Stimulated activated naive CD8-positive, alpha-beta T cell treated with anti-CD3 and anti-CD28 coated beads, Interleukin-15, Interleukin-2, amounts not matched to agents 100 U/mL and 50 U/mL, for 24 hours (primary cell): ENCODE data around the gene OPCML.

Experiments used
- ATAC-seq: fragments of 150-1000 bp; cut with Tn5 transposase; one replicate; pipeline ENCODE4 v1.10.0; 2021
- DNase-seq: peaks from one replicate; pipeline ENCODE4 v3.0.0; 2021

Gene OPCML

DNA sequence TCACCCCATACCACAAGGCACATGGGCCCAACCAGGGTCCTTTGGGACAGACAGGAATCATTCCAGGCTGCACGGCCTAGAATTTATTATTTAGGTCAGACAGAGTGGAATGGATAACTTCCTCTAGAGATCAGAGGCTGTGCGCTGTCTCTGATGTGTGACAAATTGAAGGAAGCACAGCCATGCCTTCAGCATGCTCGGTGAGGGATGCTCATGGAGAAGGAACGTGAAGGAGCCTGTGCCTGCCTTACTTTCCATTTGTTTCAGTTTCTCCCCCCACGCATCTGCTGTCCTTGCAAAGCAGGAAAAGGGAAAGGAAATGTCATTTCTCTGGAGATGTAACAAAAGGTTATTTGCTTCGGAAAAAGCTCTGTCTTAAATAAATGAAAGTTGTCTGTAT is 644.1 kb downstream of the OPCML start:
- DNase-seq (no peak), ATAC-seq (no peak)

DNA sequence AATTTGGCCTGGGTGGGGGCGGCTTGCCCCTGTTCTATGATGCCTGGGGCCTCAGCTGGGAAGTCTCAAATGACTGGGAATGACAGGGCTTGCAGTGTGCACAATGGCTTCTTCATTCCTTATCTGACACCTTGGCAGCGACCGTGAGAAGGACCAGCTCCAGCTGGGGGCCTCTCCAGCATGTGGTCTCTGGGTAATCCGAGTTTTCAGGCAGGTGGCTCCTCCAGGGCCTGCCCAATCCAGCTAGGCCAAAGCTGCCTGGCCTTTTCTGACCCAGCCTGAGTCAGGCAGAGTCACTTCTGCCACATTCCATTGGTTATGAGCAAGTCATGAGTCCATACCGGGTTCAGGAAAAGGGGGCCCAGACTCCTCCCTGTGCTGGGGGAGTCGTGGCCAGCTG is 646.0 kb downstream of the OPCML start:
- no peak for DNase-seq
- ATAC-seq: no peak

GRCh38 chr11:132883241-132883640 is 649.1 kb downstream of the OPCML start:
- DNase-seq (no peak), ATAC-seq (no peak)

GRCh38 chr11:132881622-132882021 is 650.7 kb downstream of the OPCML start:
- ATAC-seq (no peak), DNase-seq (no peak)

- DNase-seq (no peak), ATAC-seq (no peak)
These were observed 654.2 kb downstream of the OPCML start for GRCh38 chr11:132878111-132878510.

- ATAC-seq (no peak), DNase-seq (no peak)
These were observed 655.6 kb downstream of the OPCML start for GRCh38 chr11:132876705-132877104.

DNA sequence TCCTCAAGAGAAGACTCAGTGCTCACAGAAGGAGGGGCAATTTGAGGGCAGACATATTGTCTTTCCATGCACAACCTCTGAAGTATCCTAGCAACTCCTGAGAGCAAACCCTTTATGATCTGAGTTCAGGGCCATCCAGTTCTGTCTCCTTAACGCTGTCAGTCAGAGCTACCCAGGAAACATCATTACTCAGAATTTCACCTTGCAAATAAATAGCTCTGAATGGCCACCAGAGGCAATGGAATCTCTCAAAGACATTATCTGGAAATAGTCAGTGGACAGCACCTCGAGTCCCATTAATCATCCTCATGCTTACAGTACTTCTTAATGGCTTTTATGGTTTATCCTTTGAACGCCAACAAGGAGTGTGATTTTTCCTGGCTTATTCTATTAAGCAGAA is 656.1 kb downstream of the OPCML start:
- ATAC-seq: no peak
- DNase-seq: no peak

- DNase-seq (no peak), ATAC-seq (no peak)
These were observed 657.7 kb downstream of the OPCML start for GRCh38 chr11:132874638-132875037.

DNA sequence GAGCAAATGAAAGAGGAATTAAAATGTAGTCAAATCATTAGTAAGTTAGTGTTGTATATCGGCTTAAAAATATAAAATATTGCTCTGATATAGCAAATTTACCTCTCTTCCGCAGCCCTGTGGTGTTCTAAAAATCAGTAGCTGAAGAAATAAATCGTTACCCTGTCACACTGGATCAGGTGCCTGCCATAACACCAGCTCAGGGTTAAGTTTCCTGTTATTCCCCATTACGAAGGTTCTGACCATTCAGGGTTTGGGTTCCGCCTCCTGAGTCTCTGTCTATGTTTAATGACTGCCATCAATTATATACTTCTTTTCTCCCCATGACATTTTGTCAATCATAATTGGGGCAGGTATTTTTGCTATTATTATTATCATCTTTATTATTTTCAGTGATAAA is 658.5 kb downstream of the OPCML start:
- no peak for DNase-seq

DNA sequence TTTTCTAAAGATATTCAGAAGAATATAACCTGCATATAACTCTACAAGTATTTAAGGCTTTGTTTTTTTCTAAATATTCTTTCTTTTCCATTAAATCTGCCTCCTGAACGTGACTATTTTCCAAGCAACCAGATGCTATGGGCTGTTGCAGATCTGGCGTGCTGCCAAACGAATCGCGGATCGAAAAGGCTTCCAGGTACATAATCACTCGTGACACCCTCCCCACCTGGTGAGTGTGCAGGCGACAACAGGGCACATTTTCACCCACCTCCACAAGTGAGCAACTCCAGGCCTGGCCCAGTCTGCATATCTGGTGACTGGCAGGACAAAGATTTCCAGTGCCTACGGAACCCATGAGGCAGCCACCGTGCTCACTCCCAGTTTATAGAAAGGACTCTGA is 660.1 kb downstream of the OPCML start:
- ATAC-seq: no peak
- DNase-seq: no peak

More for the DNA sequence above, 658.5 kb downstream of the OPCML start:
- ATAC-seq: no peak

- no peak for ATAC-seq
- DNase-seq: no peak
These were observed 665.3 kb downstream of the OPCML start for GRCh38 chr11:132866783-132867545.

DNA sequence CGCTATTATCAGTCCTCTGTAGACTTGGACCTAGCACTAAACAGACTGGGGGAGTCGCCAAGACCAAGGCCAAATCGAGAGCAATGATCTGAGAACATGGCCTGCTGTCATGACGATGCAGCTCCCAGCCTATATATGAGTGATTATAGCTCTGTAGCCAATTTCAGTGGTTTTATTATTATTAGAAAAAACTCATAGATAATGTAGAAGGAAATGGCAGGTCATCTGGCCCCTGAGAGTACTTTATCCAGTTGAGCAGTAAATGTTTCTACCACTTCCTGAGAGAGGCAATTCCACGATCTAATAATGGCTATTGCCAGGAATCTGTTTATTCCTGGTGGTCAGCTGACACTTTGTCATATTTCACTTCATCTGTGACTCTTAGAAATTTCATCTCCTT is 666.7 kb downstream of the OPCML start:
- DNase-seq: no peak

GRCh38 chr11:132864811-132865576 is 667.3 kb downstream of the OPCML start:
- ATAC-seq: no peak
- DNase-seq: no peak

More for the DNA sequence above, 666.7 kb downstream of the OPCML start:
- ATAC-seq: no peak

DNA sequence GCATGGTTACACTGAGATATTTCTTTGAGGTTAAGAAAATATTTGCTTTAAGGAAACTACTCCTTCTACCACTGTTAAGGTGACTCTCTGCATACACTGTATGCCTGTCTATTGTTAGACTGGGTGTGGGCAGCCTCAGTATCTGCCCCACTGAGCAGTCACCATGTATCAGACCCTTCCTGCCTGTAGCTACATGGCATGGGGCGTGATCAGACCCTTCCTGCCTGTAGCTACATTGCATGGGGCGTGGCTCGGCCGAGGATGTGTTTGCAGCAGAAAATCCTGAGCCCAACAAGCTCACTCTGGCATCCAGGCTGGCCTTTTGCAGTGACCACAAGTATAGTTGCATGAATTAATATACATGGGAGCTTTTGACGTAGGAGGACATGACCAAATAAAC is 669.4 kb downstream of the OPCML start:
- ATAC-seq: no peak
- no peak for DNase-seq

DNA sequence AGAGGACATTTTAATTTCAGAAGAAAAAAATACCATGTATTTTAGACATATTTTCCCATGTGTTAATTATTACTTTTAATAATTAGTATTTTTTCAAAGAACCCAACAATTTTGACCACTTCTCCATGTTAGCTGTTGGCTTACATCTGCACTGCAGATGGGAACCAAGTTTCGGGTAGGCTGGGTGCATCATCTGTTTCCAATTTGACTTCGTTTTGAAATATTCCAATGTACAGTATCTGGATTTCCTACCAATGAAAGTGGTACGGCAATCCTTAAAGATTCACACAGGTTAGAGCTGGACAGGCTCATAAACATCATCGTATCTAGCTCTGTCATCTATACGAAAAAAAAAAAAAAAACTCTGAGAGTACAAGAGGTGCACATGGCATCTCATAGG is 670.2 kb downstream of the OPCML start:
- ATAC-seq: no peak

DNA sequence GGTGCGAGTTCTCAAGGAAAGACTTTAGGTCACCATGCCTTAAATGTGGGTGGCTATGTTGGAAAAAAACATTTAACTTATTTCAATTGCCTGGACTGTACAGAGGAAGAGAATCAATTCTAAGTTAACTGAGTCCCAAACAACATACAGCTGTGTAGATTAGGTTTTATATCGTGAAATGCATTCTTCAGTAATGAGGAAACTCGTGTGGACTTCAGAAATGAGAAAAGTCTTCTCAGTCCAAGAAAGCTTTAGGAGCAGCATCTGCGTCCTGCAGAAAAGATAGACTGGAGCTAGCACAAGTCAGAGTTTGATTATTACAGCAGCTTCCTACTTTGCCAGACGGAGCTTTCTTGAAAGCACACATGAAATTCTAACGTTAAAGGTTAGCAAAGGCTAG is 673.0 kb downstream of the OPCML start:
- no peak for DNase-seq
- ATAC-seq: no peak

More for the DNA sequence above, 670.2 kb downstream of the OPCML start:
- DNase-seq: no peak

DNA sequence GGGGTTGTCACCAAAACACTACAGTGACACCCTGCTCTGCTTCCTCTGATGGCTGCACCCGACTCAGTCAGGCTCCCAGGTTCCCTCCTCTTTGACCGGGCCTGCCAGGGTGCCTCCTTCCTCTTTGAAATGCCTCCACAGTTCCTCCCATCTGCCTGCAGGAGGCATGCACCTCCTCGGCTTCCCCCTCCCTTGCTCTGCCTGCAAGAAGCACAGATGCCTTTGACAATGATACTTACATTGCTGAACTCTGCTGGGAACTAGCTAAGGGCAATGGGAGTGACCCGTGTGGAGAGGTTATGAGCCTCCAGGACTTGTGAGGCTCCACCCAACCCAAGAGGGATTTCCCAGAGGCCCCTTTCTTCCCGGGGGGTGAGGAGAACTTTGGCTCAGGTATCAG is 674.1 kb downstream of the OPCML start:
- DNase-seq: no peak
- ATAC-seq: no peak

GRCh38 chr11:132856032-132856431 is 676.3 kb downstream of the OPCML start:
- ATAC-seq (no peak), DNase-seq (no peak)

- DNase-seq: no peak
- no peak for ATAC-seq
These were observed 676.8 kb downstream of the OPCML start for GRCh38 chr11:132855516-132855915.

- ATAC-seq (no peak), DNase-seq (no peak)
These were observed 678.4 kb downstream of the OPCML start for GRCh38 chr11:132853886-132854285.

DNA sequence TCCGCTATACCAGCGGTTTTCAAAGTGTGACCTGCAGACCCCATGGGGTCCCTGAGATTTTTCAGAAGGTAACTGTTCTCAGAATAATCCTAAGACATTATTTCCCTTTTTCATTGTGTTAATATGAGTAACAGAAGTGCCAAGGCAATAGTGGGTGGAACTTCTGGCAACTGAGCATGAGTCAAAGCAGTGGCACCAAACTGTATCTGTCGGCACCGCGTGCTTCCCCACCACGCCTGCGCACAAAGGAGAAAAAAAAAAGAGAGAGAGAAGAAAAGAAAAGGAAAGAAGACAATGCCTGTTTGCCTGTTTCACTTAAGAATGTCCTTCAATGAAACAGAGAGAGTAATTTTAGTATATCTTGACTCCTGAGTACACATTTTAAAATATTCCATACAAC is 679.9 kb downstream of the OPCML start:
- DNase-seq: no peak
- ATAC-seq: no peak

- no peak for ATAC-seq
These were observed 681.1 kb downstream of the OPCML start for GRCh38 chr11:132851247-132851646.

GRCh38 chr11:132850266-132850665 is 682.0 kb downstream of the OPCML start:
- no peak for ATAC-seq
- DNase-seq: no peak

More at GRCh38 chr11:132851247-132851646, 681.1 kb downstream of the OPCML start:
- DNase-seq: no peak

- DNase-seq (no peak), ATAC-seq (no peak)
These were observed 684.0 kb downstream of the OPCML start for GRCh38 chr11:132848336-132848735.
